ENCODE data around the gene NEURL3.
"Not testable (repeated sequence)": the region's sequence is repeated elsewhere in the genome, so short reads cannot be mapped to it uniquely, and the experiment has no call there.

The NEURL3 gene

GRCh38 chr2:96506016-96506906 is 1.1 kb upstream of the NEURL3 start:
- no peak overlapping the region for H3K9ac ChIP-seq (ENCODE audit: low read length)
- no peak overlapping the region for H3K4me3 ChIP-seq (ENCODE audit: low read length)
- H3K36me3 ChIP-seq (ENCODE audit: control insufficient read depth, insufficient read depth, low read length) = no peaks in the 10 kb centered on the region
- no peak overlapping the region for H3K27ac ChIP-seq (ENCODE audit: low read depth, low read length)
- peaks cover 7% of the 10 kb centered on the region for H3K27me3 ChIP-seq (ENCODE audit: control insufficient read depth, insufficient read depth, low read length)
- H3K4me1 ChIP-seq (ENCODE audit: control insufficient read depth, insufficient read depth, low read length) = no peaks in the 10 kb centered on the region

DNA sequence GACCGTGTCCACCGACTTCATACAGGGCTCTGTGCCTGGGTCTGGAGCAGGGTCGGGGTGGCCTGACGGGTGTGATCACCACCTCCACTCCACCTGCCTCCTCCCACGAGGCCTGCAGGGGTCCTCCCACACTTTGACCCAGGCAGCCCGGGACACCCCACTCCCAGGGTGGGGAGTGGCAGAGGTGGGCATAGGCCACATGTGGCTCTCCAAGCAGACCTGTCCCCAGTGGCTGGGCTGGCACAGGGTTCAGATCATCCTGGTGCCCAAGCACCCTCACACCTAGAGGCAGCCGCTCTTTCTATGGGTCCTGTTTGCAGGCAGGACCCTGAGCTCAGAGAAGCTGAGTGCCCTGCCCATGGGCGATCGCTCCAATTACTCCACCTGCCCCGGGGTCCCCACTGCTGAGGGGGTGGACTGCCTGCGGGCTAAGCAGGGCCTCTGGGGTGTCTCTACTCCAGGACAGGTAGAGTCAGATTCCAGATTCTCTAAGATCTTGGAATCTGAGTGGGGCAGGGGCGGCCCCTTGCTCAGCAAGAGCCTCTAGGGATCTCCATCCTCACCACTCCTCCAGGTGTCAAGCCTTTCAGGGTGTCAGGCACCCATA is 1.4 kb downstream of the NEURL3 start:
- H3K36me3 ChIP-seq (ENCODE audit: control insufficient read depth, insufficient read depth, low read length) = no peaks in the 10 kb centered on the region
- no peak overlapping the region for H3K9ac ChIP-seq (ENCODE audit: low read length)
- no peaks in the 10 kb centered on the region for H3K4me1 ChIP-seq (ENCODE audit: control insufficient read depth, insufficient read depth, low read length)
- no peak overlapping the region for H3K27ac ChIP-seq (ENCODE audit: low read depth, low read length)
- peaks cover 9% of the 10 kb centered on the region for H3K27me3 ChIP-seq (ENCODE audit: control insufficient read depth, insufficient read depth, low read length)
- H3K4me3 ChIP-seq (ENCODE audit: low read length) = no peak overlapping the region

DNA sequence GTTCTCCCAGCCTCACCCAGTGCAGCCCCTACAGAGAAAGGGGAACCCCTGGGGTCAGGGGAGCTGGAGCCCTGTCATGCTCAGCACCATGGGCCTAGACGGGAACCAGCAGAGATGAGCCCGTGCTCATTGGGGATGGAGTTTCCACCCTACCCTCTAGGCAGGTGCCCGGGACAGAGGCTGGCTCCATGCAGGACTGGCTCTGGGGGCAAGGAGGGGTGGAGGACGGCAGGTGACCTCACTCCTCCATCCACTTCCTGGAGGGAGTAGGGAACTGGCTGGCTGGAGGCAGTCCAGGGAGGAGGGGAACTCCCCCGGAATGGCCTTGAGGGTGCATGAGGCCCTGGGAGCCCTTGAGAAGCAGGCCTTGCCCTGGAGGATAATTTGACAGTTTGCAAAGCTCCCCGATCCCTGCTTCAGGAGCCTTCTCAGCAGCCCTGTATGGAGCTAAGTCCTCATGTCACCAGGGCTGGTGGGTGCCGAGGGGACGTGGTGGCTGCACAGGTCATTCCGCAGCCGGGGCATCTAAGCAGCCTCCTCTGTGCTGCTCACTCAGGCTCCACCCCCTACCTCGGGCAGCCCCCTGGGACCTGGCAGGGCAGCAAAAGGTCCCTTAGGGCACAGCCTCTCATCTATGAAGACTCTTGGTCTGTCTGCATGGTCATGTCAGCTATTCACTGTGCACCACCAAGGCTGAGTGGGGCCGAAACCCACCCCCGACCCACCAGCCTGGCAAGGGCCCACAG is 2.1 kb downstream of the NEURL3 start:
- Histone ChIP-seq H3K36me3 (ENCODE audit: control insufficient read depth, insufficient read depth, low read length) (no peaks in the 10 kb centered on the region), H3K4me3 (ENCODE audit: low read length) (no peak overlapping the region), H3K4me1 (ENCODE audit: control insufficient read depth, insufficient read depth, low read length) (no peaks in the 10 kb centered on the region), H3K27me3 (ENCODE audit: control insufficient read depth, insufficient read depth, low read length) (peaks cover 9% of the 10 kb centered on the region), H3K9ac (ENCODE audit: low read length) (no peak overlapping the region), H3K27ac (ENCODE audit: low read depth, low read length) (no peak overlapping the region)

- Histone ChIP-seq H3K4me3 (ENCODE audit: low read length) (peak overlapping the region; percentile 15), H3K27ac (ENCODE audit: low read depth, low read length) (no peak overlapping the region), H3K27me3 (ENCODE audit: control insufficient read depth, insufficient read depth, low read length) (peaks cover 9% of the 10 kb centered on the region), H3K36me3 (ENCODE audit: control insufficient read depth, insufficient read depth, low read length) (no peaks in the 10 kb centered on the region), H3K9ac (ENCODE audit: low read length) (no peak overlapping the region), H3K4me1 (ENCODE audit: control insufficient read depth, insufficient read depth, low read length) (no peaks in the 10 kb centered on the region)
Observed at GRCh38 chr2:96501886-96502810, 3.0 kb downstream of the NEURL3 start.

GRCh38 chr2:96501471-96501874 is 3.7 kb downstream of the NEURL3 start:
- no peaks in the 10 kb centered on the region for H3K36me3 ChIP-seq (ENCODE audit: control insufficient read depth, insufficient read depth, low read length)

DNA sequence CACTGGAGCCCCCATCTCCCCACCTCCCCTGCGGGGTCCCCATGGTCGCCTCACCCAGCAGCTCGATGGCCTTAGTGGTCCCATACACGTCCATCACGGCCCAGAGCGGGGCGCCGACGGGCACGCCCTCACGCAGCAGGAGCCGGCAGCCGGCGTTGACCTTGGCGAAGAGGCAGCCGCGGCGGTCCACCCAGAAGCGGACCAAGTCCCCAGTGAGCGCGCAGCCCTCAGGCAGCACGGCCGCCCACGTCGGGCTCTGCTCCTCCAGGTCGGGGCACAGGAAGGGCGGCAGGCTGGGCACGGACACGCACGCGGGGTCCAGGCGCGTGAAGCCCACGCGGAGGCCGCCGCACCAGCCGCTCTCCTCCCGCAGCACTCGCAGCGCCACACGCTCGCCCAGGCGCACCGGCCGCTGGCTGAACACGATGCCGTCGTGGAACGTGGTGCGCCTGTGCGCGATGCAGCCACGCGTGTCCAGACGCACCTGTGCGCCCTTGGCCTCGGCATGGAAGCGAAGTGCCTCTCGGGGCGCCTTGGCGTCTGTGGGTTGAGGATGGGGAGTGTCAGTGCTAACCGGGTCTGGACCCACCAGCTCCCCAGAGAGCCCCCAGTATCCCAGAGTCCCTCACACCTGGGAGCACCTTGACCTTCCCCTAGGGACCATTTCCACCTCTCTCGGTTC is 4.6 kb downstream of the NEURL3 start:
- no peak overlapping the region for H3K4me3 ChIP-seq (ENCODE audit: low read length)
- H3K27ac ChIP-seq (ENCODE audit: low read depth, low read length) = no peak overlapping the region
- no peak overlapping the region for H3K9ac ChIP-seq (ENCODE audit: low read length)
- no peaks in the 10 kb centered on the region for H3K36me3 ChIP-seq (ENCODE audit: control insufficient read depth, insufficient read depth, low read length)
- peaks cover 9% of the 10 kb centered on the region for H3K27me3 ChIP-seq (ENCODE audit: control insufficient read depth, insufficient read depth, low read length)
- no peaks in the 10 kb centered on the region for H3K4me1 ChIP-seq (ENCODE audit: control insufficient read depth, insufficient read depth, low read length)

More at GRCh38 chr2:96501471-96501874, 3.7 kb downstream of the NEURL3 start:
- no peak overlapping the region for H3K27ac ChIP-seq (ENCODE audit: low read depth, low read length)
- no peaks in the 10 kb centered on the region for H3K4me1 ChIP-seq (ENCODE audit: control insufficient read depth, insufficient read depth, low read length)
- H3K9ac ChIP-seq (ENCODE audit: low read length) = no peak overlapping the region
- peaks cover 9% of the 10 kb centered on the region for H3K27me3 ChIP-seq (ENCODE audit: control insufficient read depth, insufficient read depth, low read length)
- H3K4me3 ChIP-seq (ENCODE audit: low read length) = no peak overlapping the region

DNA sequence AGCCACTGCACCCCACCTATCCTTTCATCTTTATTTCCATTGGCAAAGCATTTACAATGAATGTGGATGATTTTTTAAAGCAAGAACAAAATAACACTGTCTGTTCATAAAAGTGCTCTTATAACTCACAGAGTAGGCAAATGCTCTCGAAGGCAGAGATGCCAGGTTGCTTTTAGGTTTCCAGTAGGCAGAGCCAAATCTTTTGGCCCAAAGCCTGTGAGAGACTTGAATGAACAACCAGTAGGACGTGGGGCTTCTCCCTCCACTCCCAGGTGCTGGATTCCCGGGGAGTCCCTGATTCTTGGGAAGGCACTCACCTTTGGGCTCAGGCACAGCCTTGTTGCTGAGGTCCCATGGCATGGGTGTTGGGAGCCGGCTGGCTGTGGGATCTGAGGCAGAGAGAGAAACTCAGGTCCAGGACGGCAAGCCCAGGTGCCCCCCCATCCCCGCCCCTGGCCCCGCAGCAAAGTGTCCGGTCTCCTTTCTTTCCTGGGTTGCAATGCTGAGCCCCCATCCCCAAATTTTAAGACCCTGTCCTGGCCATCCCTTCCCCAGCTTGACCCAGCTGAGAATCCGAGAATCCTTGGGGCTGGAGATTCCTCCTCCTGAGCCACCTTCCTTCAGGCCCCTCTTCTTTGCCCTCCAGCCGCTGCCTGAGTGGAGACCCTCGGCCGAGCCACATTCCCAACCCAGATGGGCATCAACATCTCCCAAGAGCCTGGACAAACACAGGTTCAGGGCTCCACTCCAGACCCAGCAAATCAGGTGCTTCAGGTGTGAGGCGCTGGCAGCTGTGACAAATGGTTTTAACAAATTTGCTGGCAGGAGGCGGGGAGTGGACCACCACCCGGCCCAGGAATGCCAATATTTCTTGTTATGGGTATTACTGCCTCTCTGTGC is 5.8 kb downstream of the NEURL3 start:
- peaks cover 9% of the 10 kb centered on the region for H3K27me3 ChIP-seq (ENCODE audit: control insufficient read depth, insufficient read depth, low read length)
- no peak overlapping the region for H3K4me3 ChIP-seq (ENCODE audit: low read length)
- no peak overlapping the region for H3K27ac ChIP-seq (ENCODE audit: low read depth, low read length)
- H3K36me3 ChIP-seq (ENCODE audit: control insufficient read depth, insufficient read depth, low read length) = no peaks in the 10 kb centered on the region
- H3K9ac ChIP-seq (ENCODE audit: low read length) = no peak overlapping the region
- H3K4me1 ChIP-seq (ENCODE audit: control insufficient read depth, insufficient read depth, low read length) = no peaks in the 10 kb centered on the region

DNA sequence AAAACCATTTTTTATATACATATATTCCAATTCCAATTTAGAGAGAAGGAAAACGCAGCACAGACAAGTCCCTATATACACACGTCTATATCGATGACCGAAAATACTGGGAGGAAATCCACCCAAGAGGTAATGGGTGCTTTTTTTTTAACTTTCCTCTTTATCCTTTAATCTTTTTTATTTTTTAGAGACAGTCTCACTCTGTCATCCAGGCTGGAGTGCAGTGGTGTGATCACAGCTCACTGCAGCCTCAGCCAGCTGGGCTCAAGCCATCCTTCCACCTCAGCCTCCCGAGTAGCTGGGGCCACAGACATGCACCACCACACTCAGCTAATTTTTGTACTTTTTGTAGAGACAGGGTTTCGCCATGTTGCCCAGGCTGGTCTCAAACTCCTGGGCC is 6.5 kb downstream of the NEURL3 start:
- not testable (repeated sequence) for H3K4me1 ChIP-seq (ENCODE audit: control insufficient read depth, insufficient read depth, low read length); H3K27me3 ChIP-seq (ENCODE audit: control insufficient read depth, insufficient read depth, low read length); H3K36me3 ChIP-seq (ENCODE audit: control insufficient read depth, insufficient read depth, low read length); H3K9ac ChIP-seq (ENCODE audit: low read length); H3K27ac ChIP-seq (ENCODE audit: low read depth, low read length); H3K4me3 ChIP-seq (ENCODE audit: low read length)

DNA sequence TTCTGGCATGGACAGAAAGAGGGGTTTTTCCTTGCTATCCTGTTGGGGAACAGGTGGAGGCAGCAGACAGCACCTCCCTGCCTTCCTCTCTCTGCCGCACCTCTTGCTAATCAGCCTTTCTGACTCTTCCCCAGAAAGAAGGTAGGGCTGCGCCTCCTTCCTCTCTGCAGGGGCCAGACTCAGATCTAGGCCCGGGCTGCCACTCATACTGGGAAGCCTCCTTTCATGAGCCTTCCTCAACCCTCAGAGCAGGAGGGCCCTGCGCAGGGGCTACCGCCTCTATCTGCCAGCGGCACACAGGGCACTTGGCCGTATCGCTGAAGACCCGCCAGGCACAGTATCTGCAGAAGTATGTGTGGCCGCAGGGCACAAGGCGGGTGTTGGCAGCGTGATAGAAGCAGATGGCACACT is 7.1 kb downstream of the NEURL3 start:
- Histone ChIP-seq H3K4me3 (ENCODE audit: low read length) (no peak overlapping the region), H3K27ac (ENCODE audit: low read depth, low read length) (no peak overlapping the region), H3K36me3 (ENCODE audit: control insufficient read depth, insufficient read depth, low read length) (no peaks in the 10 kb centered on the region), H3K9ac (ENCODE audit: low read length) (no peak overlapping the region), H3K27me3 (ENCODE audit: control insufficient read depth, insufficient read depth, low read length) (peaks cover 9% of the 10 kb centered on the region), H3K4me1 (ENCODE audit: control insufficient read depth, insufficient read depth, low read length) (no peaks in the 10 kb centered on the region)

- Histone ChIP-seq H3K9ac (ENCODE audit: low read length) (no peak overlapping the region), H3K27me3 (ENCODE audit: control insufficient read depth, insufficient read depth, low read length) (peaks cover 2% of the 10 kb centered on the region), H3K27ac (ENCODE audit: low read depth, low read length) (no peak overlapping the region), H3K4me1 (ENCODE audit: control insufficient read depth, insufficient read depth, low read length) (no peaks in the 10 kb centered on the region), H3K4me3 (ENCODE audit: low read length) (no peak overlapping the region), H3K36me3 (ENCODE audit: control insufficient read depth, insufficient read depth, low read length) (no peaks in the 10 kb centered on the region)
Observed at GRCh38 chr2:96495982-96496629, 9.1 kb downstream of the NEURL3 start.

Measured in rectal smooth muscle tissue (tissue), 1 donor.